Measurements from ENCODE around the gene TLL1.

The TLL1 gene

GRCh38 chr4:166006217-166006616, 133.2 kb downstream of the TLL1 start:
- Histone ChIP-seq H3K9me3 (ENCODE audit: control insufficient read depth, low read length) (no peaks in the 10 kb centered on the region), H3K4me1 (ENCODE audit: control insufficient read depth, insufficient read depth, low read length, poor library complexity, severe bottlenecking) (no peaks in the 10 kb centered on the region), H3K4me3 (ENCODE audit: extremely low read depth, insufficient read depth, low read length, poor library complexity, severe bottlenecking) (no peak overlapping the region), H3K27ac (ENCODE audit: low read depth, low read length, severe bottlenecking) (no peak overlapping the region), H3K36me3 (ENCODE audit: control insufficient read depth, insufficient read depth, low read length) (no peaks in the 10 kb centered on the region)
- WGBS, 2 experiments (ENCODE audit: insufficient coverage in 2 of 2): 80 to 86% methylated on average over 1 of the region's 2 CpGs

GRCh38 chr4:166008510-166008909, 135.5 kb downstream of the TLL1 start:
- Histone ChIP-seq H3K4me3 (ENCODE audit: extremely low read depth, insufficient read depth, low read length, poor library complexity, severe bottlenecking) (no peak overlapping the region), H3K27ac (ENCODE audit: low read depth, low read length, severe bottlenecking) (no peak overlapping the region), H3K9me3 (ENCODE audit: control insufficient read depth, low read length) (no peaks in the 10 kb centered on the region), H3K4me1 (ENCODE audit: control insufficient read depth, insufficient read depth, low read length, poor library complexity, severe bottlenecking) (no peaks in the 10 kb centered on the region), H3K36me3 (ENCODE audit: control insufficient read depth, insufficient read depth, low read length) (no peaks in the 10 kb centered on the region)
- no CpG with 5 or more reads among the region's 1 CpG for WGBS, 2 experiments (ENCODE audit: insufficient coverage in 2 of 2)

- no peak overlapping the region for H3K27ac ChIP-seq (ENCODE audit: low read depth, low read length, severe bottlenecking)
- WGBS, 2 experiments (ENCODE audit: insufficient coverage in 2 of 2): 100% methylated on average over 1 of the region's 2 CpGs; no CpG with 5 or more reads in 1 of the 2 experiments
- no peak overlapping the region for H3K4me3 ChIP-seq (ENCODE audit: extremely low read depth, insufficient read depth, low read length, poor library complexity, severe bottlenecking)
- no peaks in the 10 kb centered on the region for H3K4me1 ChIP-seq (ENCODE audit: control insufficient read depth, insufficient read depth, low read length, poor library complexity, severe bottlenecking)
- no peaks in the 10 kb centered on the region for H3K36me3 ChIP-seq (ENCODE audit: control insufficient read depth, insufficient read depth, low read length)
- no peaks in the 10 kb centered on the region for H3K9me3 ChIP-seq (ENCODE audit: control insufficient read depth, low read length)
These were observed 139.3 kb downstream of the TLL1 start for GRCh38 chr4:166012129-166013030.

- Histone ChIP-seq H3K4me3 (ENCODE audit: extremely low read depth, insufficient read depth, low read length, poor library complexity, severe bottlenecking) (no peak overlapping the region), H3K4me1 (ENCODE audit: control insufficient read depth, insufficient read depth, low read length, poor library complexity, severe bottlenecking) (no peaks in the 10 kb centered on the region), H3K9me3 (ENCODE audit: control insufficient read depth, low read length) (no peaks in the 10 kb centered on the region), H3K27ac (ENCODE audit: low read depth, low read length, severe bottlenecking) (no peak overlapping the region), H3K36me3 (ENCODE audit: control insufficient read depth, insufficient read depth, low read length) (no peaks in the 10 kb centered on the region)
- 89 to 100% methylated on average over 1 to 5 of the region's 6 CpGs for WGBS, 2 experiments (ENCODE audit: insufficient coverage in 2 of 2)
These were observed 141.4 kb downstream of the TLL1 start for GRCh38 chr4:166014411-166014810.

- Histone ChIP-seq H3K27ac (ENCODE audit: low read depth, low read length, severe bottlenecking) (no peak overlapping the region), H3K9me3 (ENCODE audit: control insufficient read depth, low read length) (no peaks in the 10 kb centered on the region), H3K4me3 (ENCODE audit: extremely low read depth, insufficient read depth, low read length, poor library complexity, severe bottlenecking) (no peak overlapping the region), H3K36me3 (ENCODE audit: control insufficient read depth, insufficient read depth, low read length) (no peaks in the 10 kb centered on the region), H3K4me1 (ENCODE audit: control insufficient read depth, insufficient read depth, low read length, poor library complexity, severe bottlenecking) (no peaks in the 10 kb centered on the region)
- 86 to 100% methylated on average over 1 of the region's 1 CpG for WGBS, 2 experiments (ENCODE audit: insufficient coverage in 2 of 2)
These were observed 144.8 kb downstream of the TLL1 start for GRCh38 chr4:166017804-166018203.

GRCh38 chr4:166019441-166020220, 146.6 kb downstream of the TLL1 start:
- Histone ChIP-seq H3K27ac (ENCODE audit: low read depth, low read length, severe bottlenecking) (no peak overlapping the region), H3K36me3 (ENCODE audit: control insufficient read depth, insufficient read depth, low read length) (no peaks in the 10 kb centered on the region), H3K9me3 (ENCODE audit: control insufficient read depth, low read length) (no peaks in the 10 kb centered on the region), H3K4me3 (ENCODE audit: extremely low read depth, insufficient read depth, low read length, poor library complexity, severe bottlenecking) (no peak overlapping the region), H3K4me1 (ENCODE audit: control insufficient read depth, insufficient read depth, low read length, poor library complexity, severe bottlenecking) (no peaks in the 10 kb centered on the region)
- WGBS, 2 experiments (ENCODE audit: insufficient coverage in 2 of 2): 71 to 78% methylated on average over 1 of the region's 2 CpGs

- Histone ChIP-seq H3K4me3 (ENCODE audit: extremely low read depth, insufficient read depth, low read length, poor library complexity, severe bottlenecking) (no peak overlapping the region), H3K9me3 (ENCODE audit: control insufficient read depth, low read length) (no peaks in the 10 kb centered on the region), H3K4me1 (ENCODE audit: control insufficient read depth, insufficient read depth, low read length, poor library complexity, severe bottlenecking) (no peaks in the 10 kb centered on the region), H3K27ac (ENCODE audit: low read depth, low read length, severe bottlenecking) (no peak overlapping the region), H3K36me3 (ENCODE audit: control insufficient read depth, insufficient read depth, low read length) (no peaks in the 10 kb centered on the region)
- WGBS, 2 experiments (ENCODE audit: insufficient coverage in 2 of 2): 93 to 100% methylated on average over 5 to 7 of the region's 9 CpGs
These were observed 148.6 kb downstream of the TLL1 start for GRCh38 chr4:166021617-166022016.

- Histone ChIP-seq H3K9me3 (ENCODE audit: control insufficient read depth, low read length) (no peaks in the 10 kb centered on the region), H3K36me3 (ENCODE audit: control insufficient read depth, insufficient read depth, low read length) (no peaks in the 10 kb centered on the region), H3K4me3 (ENCODE audit: extremely low read depth, insufficient read depth, low read length, poor library complexity, severe bottlenecking) (no peak overlapping the region), H3K4me1 (ENCODE audit: control insufficient read depth, insufficient read depth, low read length, poor library complexity, severe bottlenecking) (no peaks in the 10 kb centered on the region), H3K27ac (ENCODE audit: low read depth, low read length, severe bottlenecking) (no peak overlapping the region)
- WGBS, 2 experiments (ENCODE audit: insufficient coverage in 2 of 2): no CpG with 5 or more reads among the region's 2 CpGs
These were observed 161.9 kb downstream of the TLL1 start for GRCh38 chr4:166034965-166035364.

- no peak overlapping the region for H3K27ac ChIP-seq (ENCODE audit: low read depth, low read length, severe bottlenecking)
- no peaks in the 10 kb centered on the region for H3K4me1 ChIP-seq (ENCODE audit: control insufficient read depth, insufficient read depth, low read length, poor library complexity, severe bottlenecking)
- no peaks in the 10 kb centered on the region for H3K9me3 ChIP-seq (ENCODE audit: control insufficient read depth, low read length)
- no peak overlapping the region for H3K4me3 ChIP-seq (ENCODE audit: extremely low read depth, insufficient read depth, low read length, poor library complexity, severe bottlenecking)
- no peaks in the 10 kb centered on the region for H3K36me3 ChIP-seq (ENCODE audit: control insufficient read depth, insufficient read depth, low read length)
- no CpG with 5 or more reads among the region's 1 CpG for whole genome bisulfite sequencing, 2 experiments (ENCODE audit: insufficient coverage in 2 of 2)
These were observed 166.8 kb downstream of the TLL1 start for GRCh38 chr4:166039822-166040221.

- WGBS, 2 experiments (ENCODE audit: insufficient coverage in 2 of 2): 100% methylated on average over 2 of the region's 8 CpGs
- H3K36me3 ChIP-seq (ENCODE audit: control insufficient read depth, insufficient read depth, low read length): no peaks in the 10 kb centered on the region
- H3K4me1 ChIP-seq (ENCODE audit: control insufficient read depth, insufficient read depth, low read length, poor library complexity, severe bottlenecking): no peaks in the 10 kb centered on the region
- no peak overlapping the region for H3K4me3 ChIP-seq (ENCODE audit: extremely low read depth, insufficient read depth, low read length, poor library complexity, severe bottlenecking)
- no peak overlapping the region for H3K27ac ChIP-seq (ENCODE audit: low read depth, low read length, severe bottlenecking)
- no peaks in the 10 kb centered on the region for H3K9me3 ChIP-seq (ENCODE audit: control insufficient read depth, low read length)
These were observed 169.5 kb downstream of the TLL1 start for GRCh38 chr4:166042510-166043055.
